Hepatocyte (in vitro differentiated cells): ENCODE data around the gene CFAP73.

ENCODE experiments used
- EZH2phosphoT487 ChIP-seq: fragments of 200-600 bp; sonication (generic); IDR thresholded peaks from one replicate; pipeline ENCODE4 v1.6.1; 2018; ENCODE audit warnings: antibody characterized with exemption, mild to moderate bottlenecking, low read depth, moderate library complexity; ENCODE audit not compliant: unreplicated experiment, severe bottlenecking
- TF ChIP-seq, protein P1 (sequence below): fragments of 200-600 bp; sonication (generic); IDR thresholded peaks from 2 replicates; pipeline ENCODE4 v1.5.1; 2016; ENCODE audit warnings: antibody characterized with exemption, mild to moderate bottlenecking; ENCODE audit not compliant: poor library complexity

DNA sequence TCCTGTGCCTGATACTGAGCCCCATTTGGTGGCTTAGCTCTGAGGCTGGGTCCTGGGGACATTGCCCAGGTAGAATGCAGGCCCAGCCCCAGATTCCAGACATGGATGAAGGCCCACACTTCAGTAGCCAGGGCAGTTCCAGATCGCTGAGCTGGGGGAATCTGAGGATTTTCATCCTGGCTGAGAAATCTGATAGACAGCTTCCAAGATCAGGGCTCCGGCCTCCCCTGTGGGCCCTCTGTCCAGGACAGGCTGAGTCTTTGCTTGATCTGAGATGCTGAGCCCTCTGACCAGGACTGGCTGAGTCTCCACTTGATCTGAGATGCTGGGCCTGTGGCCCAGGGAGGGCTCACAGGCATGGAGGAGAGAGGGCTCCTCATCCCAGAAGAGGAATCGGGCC lies 10.7 kb upstream of the CFAP73 start:
- TF ChIP-seq, protein P1, sequence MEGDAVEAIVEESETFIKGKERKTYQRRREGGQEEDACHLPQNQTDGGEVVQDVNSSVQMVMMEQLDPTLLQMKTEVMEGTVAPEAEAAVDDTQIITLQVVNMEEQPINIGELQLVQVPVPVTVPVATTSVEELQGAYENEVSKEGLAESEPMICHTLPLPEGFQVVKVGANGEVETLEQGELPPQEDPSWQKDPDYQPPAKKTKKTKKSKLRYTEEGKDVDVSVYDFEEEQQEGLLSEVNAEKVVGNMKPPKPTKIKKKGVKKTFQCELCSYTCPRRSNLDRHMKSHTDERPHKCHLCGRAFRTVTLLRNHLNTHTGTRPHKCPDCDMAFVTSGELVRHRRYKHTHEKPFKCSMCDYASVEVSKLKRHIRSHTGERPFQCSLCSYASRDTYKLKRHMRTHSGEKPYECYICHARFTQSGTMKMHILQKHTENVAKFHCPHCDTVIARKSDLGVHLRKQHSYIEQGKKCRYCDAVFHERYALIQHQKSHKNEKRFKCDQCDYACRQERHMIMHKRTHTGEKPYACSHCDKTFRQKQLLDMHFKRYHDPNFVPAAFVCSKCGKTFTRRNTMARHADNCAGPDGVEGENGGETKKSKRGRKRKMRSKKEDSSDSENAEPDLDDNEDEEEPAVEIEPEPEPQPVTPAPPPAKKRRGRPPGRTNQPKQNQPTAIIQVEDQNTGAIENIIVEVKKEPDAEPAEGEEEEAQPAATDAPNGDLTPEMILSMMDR: no peak
- no peak for TF ChIP-seq EZH2phosphoT487
